Stimulated activated CD8-positive, alpha-beta memory T cell treated with anti-CD3 and anti-CD28 coated beads, Interleukin-15, amount 100 ng/mL, for 24 hours (primary cell): ENCODE data around the gene UBE2U.
A peak's percentile ranks its signal among the peaks of the same experiment; 100 is the strongest.
"Not testable (repeated sequence)": the region's sequence is repeated elsewhere in the genome, so short reads cannot be mapped to it uniquely, and the experiment has no call there.

Source experiments
- DNase-seq: peaks from one replicate; pipeline ENCODE4 v3.0.0-alpha.2; 2020; ENCODE audit warnings: low read depth

Gene UBE2U

GRCh38 chr1:64240206-64240605 is 36.8 kb downstream of the UBE2U start:
- DNase-seq = no peak

- DNase-seq = no peak
These were observed 37.6 kb downstream of the UBE2U start for GRCh38 chr1:64241069-64241468.

- DNase-seq = no peak
These were observed 39.7 kb downstream of the UBE2U start for GRCh38 chr1:64242895-64243756.

- no peak for DNase-seq
These were observed 40.3 kb downstream of the UBE2U start for GRCh38 chr1:64243757-64244080.

GRCh38 chr1:64245495-64245894 is 42.1 kb downstream of the UBE2U start:
- no peak for DNase-seq

GRCh38 chr1:64246294-64246917 is 43.0 kb downstream of the UBE2U start:
- DNase-seq = no peak

- no peak for DNase-seq
These were observed 44.6 kb downstream of the UBE2U start for GRCh38 chr1:64248065-64248464.

GRCh38 chr1:64250472-64250871 is 47.0 kb downstream of the UBE2U start:
- DNase-seq = not testable (repeated sequence)

- no peak for DNase-seq
These were observed 48.5 kb downstream of the UBE2U start for GRCh38 chr1:64251971-64252370.

GRCh38 chr1:64257233-64257632 is 53.8 kb downstream of the UBE2U start:
- DNase-seq = not testable (repeated sequence)

- not testable (repeated sequence) for DNase-seq
These were observed 55.0 kb downstream of the UBE2U start for GRCh38 chr1:64258444-64258843.

GRCh38 chr1:64263335-64263734 is 59.9 kb downstream of the UBE2U start:
- DNase-seq = no peak

- no peak for DNase-seq
These were observed 60.4 kb downstream of the UBE2U start for GRCh38 chr1:64263856-64264255.

GRCh38 chr1:64265141-64265540 is 61.7 kb downstream of the UBE2U start:
- DNase-seq = no peak

- DNase-seq = no peak
These were observed 63.6 kb downstream of the UBE2U start for GRCh38 chr1:64266991-64267390.

- peak; percentile 5 for DNase-seq
These were observed 65.5 kb downstream of the UBE2U start for GRCh38 chr1:64268653-64269557.

- no peak for DNase-seq
These were observed 66.1 kb downstream of the UBE2U start for GRCh38 chr1:64269558-64269884.

- no peak for DNase-seq
These were observed 76.6 kb downstream of the UBE2U start for GRCh38 chr1:64280001-64280400.

GRCh38 chr1:64282351-64282750 is 78.9 kb downstream of the UBE2U start:
- no peak for DNase-seq

- no peak for DNase-seq
These were observed 83.6 kb downstream of the UBE2U start for GRCh38 chr1:64287071-64287470.

- DNase-seq = no peak
These were observed 87.0 kb downstream of the UBE2U start for GRCh38 chr1:64290420-64290819.

- DNase-seq = no peak
These were observed 88.5 kb downstream of the UBE2U start for GRCh38 chr1:64291931-64292330.

GRCh38 chr1:64292399-64292798 is 89.0 kb downstream of the UBE2U start:
- DNase-seq = no peak
